Neural cell (in vitro differentiated cells): ENCODE results near the gene NELL1. TPM values are rescaled to one million over a fixed set of nuclear protein-coding genes. Genes with fewer than 3 reads are reported as not detected.

Experiments
- H2AFZ ChIP-seq: fragments of 200-600, 300-800 bp; sonication (generic), shearing (Covaris generic); 2 replicates; pipeline ENCODE4 v1.6.0; 2014; ENCODE audit warnings: low read depth, mild to moderate bottlenecking, antibody characterized with exemption, low read length, moderate library complexity
- H3F3A ChIP-seq: fragments of 200-600 bp; shearing (Covaris generic); 2 replicates; pipeline ENCODE4 v1.6.1; 2016; ENCODE audit warnings: mild to moderate bottlenecking, moderate library complexity, mixed read lengths, antibody characterized with exemption, low read length; ENCODE audit not compliant: insufficient read depth, poor library complexity, severe bottlenecking
- H3K27ac ChIP-seq: fragments of 200-600, 300-800 bp; sonication (generic), shearing (Covaris generic); 2 replicates; pipeline ENCODE4 v1.5.1; 2014; ENCODE audit warnings: mild to moderate bottlenecking, low read length, moderate library complexity
- H3K27me3 ChIP-seq: fragments of 300-800, 200-600 bp; sonication (generic), shearing (Covaris generic); 2 replicates; pipeline ENCODE4 v1.6.0; 2014; ENCODE audit warnings: mild to moderate bottlenecking, low read depth, low read length, moderate library complexity; ENCODE audit not compliant: insufficient read depth
- H3K36me3 ChIP-seq: fragments of 300-800, 200-600 bp; sonication (generic), shearing (Covaris generic); 2 replicates; pipeline ENCODE4 v1.5.1; 2014; ENCODE audit warnings: mild to moderate bottlenecking, antibody characterized with exemption, low read length, moderate library complexity; ENCODE audit not compliant: insufficient read depth
- H3K4me2 ChIP-seq: fragments of 300-800, 200-600 bp; sonication (generic), shearing (Covaris generic); 2 replicates; pipeline ENCODE4 v1.6.0; 2014; ENCODE audit warnings: mild to moderate bottlenecking, low read length
- H3K4me3 ChIP-seq: fragments of 300-800, 200-600 bp; sonication (generic), shearing (Covaris generic); 2 replicates; pipeline ENCODE4 v1.5.1; 2014; ENCODE audit warnings: mild to moderate bottlenecking, low read length, moderate library complexity
- H3K79me2 ChIP-seq: fragments of 200-600 bp; shearing (Covaris generic); replicated peaks from 2 replicates; pipeline ENCODE4 v1.6.0; 2014; ENCODE audit warnings: mild to moderate bottlenecking, low read length, moderate library complexity; ENCODE audit not compliant: insufficient read depth
- H3K9ac ChIP-seq: fragments of 300-800, 200-600 bp; sonication (generic), shearing (Covaris generic); 2 replicates; pipeline ENCODE4 v1.6.1; 2016; ENCODE audit warnings: mild to moderate bottlenecking, low read length, mixed read lengths
- H3K9me2 ChIP-seq: fragments of 200-600 bp; shearing (Covaris generic); 2 replicates; pipeline ENCODE4 v1.6.1; 2016; ENCODE audit warnings: mild to moderate bottlenecking, low read length, mixed read lengths; ENCODE audit not compliant: insufficient read depth
- H3K9me3 ChIP-seq: fragments of 200-600, 300-800 bp; sonication (generic), shearing (Covaris generic); 2 replicates; pipeline ENCODE4 v1.6.1; 2016; ENCODE audit warnings: mild to moderate bottlenecking, mixed run types, low read length, moderate library complexity, mixed read lengths
- H4K20me1 ChIP-seq: fragments of 200-600 bp; shearing (Covaris generic); 2 replicates; pipeline ENCODE4 v1.6.1; 2016; ENCODE audit warnings: mild to moderate bottlenecking, mixed run types; ENCODE audit not compliant: insufficient read depth
- EP300 ChIP-seq: fragments of 450-650 bp; conservative IDR thresholded peaks from 2 replicates; pipeline ENCODE4 v1.6.1; 2014; ENCODE audit warnings: antibody characterized with exemption, mild to moderate bottlenecking, moderate library complexity; ENCODE audit not compliant: poor library complexity, severe bottlenecking
- EZH2 ChIP-seq: fragments of 200-600, 300-800 bp; shearing (Covaris generic), sonication (generic); IDR thresholded peaks from 2 replicates; pipeline ENCODE4 v1.6.1; 2014; ENCODE audit warnings: antibody characterized with exemption, low read length, borderline replicate concordance, mild to moderate bottlenecking; ENCODE audit not compliant: insufficient read depth, poor library complexity, severe bottlenecking
- MXI1 ChIP-seq: fragments of 450-650 bp; conservative IDR thresholded peaks from 2 replicates; pipeline ENCODE4 v1.6.1; 2014; ENCODE audit warnings: antibody characterized with exemption, mild to moderate bottlenecking; ENCODE audit not compliant: poor library complexity, severe bottlenecking
- POLR2AphosphoS5 ChIP-seq: IDR thresholded peaks from 2 replicates; pipeline ENCODE4 v1.6.1; 2012
- RAD21 ChIP-seq: fragments of 450-650 bp; conservative IDR thresholded peaks from 2 replicates; pipeline ENCODE4 v1.6.1; 2014; ENCODE audit warnings: antibody characterized with exemption, mild to moderate bottlenecking, moderate library complexity
- SMC3 ChIP-seq: fragments of 450-650 bp; conservative IDR thresholded peaks from 2 replicates; pipeline ENCODE4 v1.6.1; 2014; ENCODE audit warnings: antibody characterized with exemption, mild to moderate bottlenecking, moderate library complexity; ENCODE audit not compliant: poor library complexity
- TAF1 ChIP-seq: IDR thresholded peaks from 2 replicates; pipeline ENCODE4 v1.6.1; 2012; ENCODE audit warnings: low read depth
- polyA plus RNA-seq: library from polyadenylated mRNA; depleted of rRNA; stranded (reverse); fragments of >200 nt; gene quantifications from 2 replicates; pipeline ENCODE4 v1.2.3, GENCODE V29; 2014
- TF ChIP-seq, protein P1 (sequence below): IDR thresholded peaks from 2 replicates; pipeline ENCODE4 v1.6.1; 2012; ENCODE audit warnings: borderline replicate concordance
- TF ChIP-seq, protein P2 (sequence below): fragments of 450-650 bp; IDR thresholded peaks from 2 replicates; pipeline ENCODE4 v1.5.1; 2014; ENCODE audit warnings: antibody characterized with exemption, mild to moderate bottlenecking, moderate library complexity; ENCODE audit not compliant: poor library complexity, severe bottlenecking

The NELL1 gene
- polyA plus RNA-seq, 1 donor from 2014 or later: 70.4 TPM

DNA sequence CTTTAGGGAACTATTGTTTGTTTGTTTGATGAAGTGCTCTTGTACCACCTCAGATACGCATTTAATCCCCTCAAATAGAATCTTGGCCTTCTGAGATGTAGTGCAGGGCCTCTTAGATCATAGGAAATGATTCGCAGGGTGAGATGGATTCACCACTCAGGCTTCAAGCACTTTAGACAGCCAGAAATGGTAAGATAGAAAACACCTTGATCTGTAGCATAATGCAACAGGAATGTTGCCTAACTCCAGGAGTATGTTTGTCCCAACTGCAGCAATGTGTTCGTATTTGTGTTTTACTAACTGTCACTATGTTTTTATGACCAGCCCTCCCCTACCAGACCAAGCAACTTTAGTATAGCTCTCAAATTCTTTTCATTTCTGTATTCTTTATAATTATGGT is 761.2 kb downstream of the NELL1 start:
- H3K9ac ChIP-seq: no peak overlapping the region
- H3K9me2 ChIP-seq: no peaks in the 10 kb centered on the region
- TF ChIP-seq TAF1 (no peak), POLR2AphosphoS5 (no peak), SMC3 (no peak), MXI1 (no peak), RAD21 (no peak), EZH2 (no peak)
- TF ChIP-seq, protein P1, sequence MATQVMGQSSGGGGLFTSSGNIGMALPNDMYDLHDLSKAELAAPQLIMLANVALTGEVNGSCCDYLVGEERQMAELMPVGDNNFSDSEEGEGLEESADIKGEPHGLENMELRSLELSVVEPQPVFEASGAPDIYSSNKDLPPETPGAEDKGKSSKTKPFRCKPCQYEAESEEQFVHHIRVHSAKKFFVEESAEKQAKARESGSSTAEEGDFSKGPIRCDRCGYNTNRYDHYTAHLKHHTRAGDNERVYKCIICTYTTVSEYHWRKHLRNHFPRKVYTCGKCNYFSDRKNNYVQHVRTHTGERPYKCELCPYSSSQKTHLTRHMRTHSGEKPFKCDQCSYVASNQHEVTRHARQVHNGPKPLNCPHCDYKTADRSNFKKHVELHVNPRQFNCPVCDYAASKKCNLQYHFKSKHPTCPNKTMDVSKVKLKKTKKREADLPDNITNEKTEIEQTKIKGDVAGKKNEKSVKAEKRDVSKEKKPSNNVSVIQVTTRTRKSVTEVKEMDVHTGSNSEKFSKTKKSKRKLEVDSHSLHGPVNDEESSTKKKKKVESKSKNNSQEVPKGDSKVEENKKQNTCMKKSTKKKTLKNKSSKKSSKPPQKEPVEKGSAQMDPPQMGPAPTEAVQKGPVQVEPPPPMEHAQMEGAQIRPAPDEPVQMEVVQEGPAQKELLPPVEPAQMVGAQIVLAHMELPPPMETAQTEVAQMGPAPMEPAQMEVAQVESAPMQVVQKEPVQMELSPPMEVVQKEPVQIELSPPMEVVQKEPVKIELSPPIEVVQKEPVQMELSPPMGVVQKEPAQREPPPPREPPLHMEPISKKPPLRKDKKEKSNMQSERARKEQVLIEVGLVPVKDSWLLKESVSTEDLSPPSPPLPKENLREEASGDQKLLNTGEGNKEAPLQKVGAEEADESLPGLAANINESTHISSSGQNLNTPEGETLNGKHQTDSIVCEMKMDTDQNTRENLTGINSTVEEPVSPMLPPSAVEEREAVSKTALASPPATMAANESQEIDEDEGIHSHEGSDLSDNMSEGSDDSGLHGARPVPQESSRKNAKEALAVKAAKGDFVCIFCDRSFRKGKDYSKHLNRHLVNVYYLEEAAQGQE: no peak
- H3K4me3 ChIP-seq: no peak overlapping the region
- no peak overlapping the region for H2AFZ ChIP-seq
- no peaks in the 10 kb centered on the region for H3K79me2 ChIP-seq
- H3K27ac ChIP-seq: no peak overlapping the region
- no peaks in the 10 kb centered on the region for H3K9me3 ChIP-seq
- no peaks in the 10 kb centered on the region for H3K36me3 ChIP-seq
- no peak overlapping the region for H3K4me2 ChIP-seq
- no peaks in the 10 kb centered on the region for H3F3A ChIP-seq
- H3K27me3 ChIP-seq: no peaks in the 10 kb centered on the region
- no peaks in the 10 kb centered on the region for H4K20me1 ChIP-seq

DNA sequence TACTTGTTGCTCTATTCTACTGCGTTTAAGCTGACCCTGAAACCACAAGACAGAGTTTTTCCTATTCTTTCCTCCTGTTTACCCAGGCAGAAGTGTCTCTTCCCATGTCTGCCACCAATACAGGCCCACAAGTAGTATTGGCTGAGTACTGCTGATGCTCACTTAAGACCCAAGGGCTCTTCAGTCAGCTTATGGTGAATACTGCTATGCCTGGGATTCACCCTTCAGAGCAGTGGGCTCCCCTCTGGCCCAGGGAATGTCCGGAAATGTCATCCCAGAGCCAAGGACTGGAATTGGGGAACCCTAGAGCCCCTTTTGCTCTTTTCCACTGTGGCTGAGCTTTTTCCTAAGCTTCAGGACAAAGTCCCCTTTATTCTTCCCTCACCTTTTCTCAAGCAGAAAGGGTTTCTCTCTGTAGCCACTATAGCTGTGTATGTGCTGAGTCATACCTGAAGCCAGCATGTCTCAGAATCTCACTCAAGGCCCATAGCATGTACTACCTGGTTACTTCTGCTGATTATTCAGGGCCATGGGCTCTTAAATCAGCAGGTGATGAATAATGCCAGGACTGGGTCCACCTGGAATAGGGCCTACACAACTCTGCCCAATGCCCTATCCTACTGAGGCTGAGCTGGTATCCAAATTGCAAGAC is 777.7 kb downstream of the NELL1 start:
- Histone ChIP-seq H3K36me3 (no peaks in the 10 kb centered on the region), H3F3A (no peaks in the 10 kb centered on the region), H3K27me3 (no peaks in the 10 kb centered on the region), H3K4me2 (no peak overlapping the region), H3K4me3 (no peak overlapping the region), H3K9ac (no peak overlapping the region), H2AFZ (no peak overlapping the region), H3K79me2 (no peaks in the 10 kb centered on the region), H3K9me3 (no peaks in the 10 kb centered on the region), H3K9me2 (no peaks in the 10 kb centered on the region), H4K20me1 (no peaks in the 10 kb centered on the region), H3K27ac (no peak overlapping the region)
- TF ChIP-seq, protein P1: no peak
- TF ChIP-seq EP300 (no peak), MXI1 (no peak), EZH2 (no peak), TAF1 (no peak), SMC3 (no peak), RAD21 (no peak), POLR2AphosphoS5 (no peak)
- TF ChIP-seq, protein P2, sequence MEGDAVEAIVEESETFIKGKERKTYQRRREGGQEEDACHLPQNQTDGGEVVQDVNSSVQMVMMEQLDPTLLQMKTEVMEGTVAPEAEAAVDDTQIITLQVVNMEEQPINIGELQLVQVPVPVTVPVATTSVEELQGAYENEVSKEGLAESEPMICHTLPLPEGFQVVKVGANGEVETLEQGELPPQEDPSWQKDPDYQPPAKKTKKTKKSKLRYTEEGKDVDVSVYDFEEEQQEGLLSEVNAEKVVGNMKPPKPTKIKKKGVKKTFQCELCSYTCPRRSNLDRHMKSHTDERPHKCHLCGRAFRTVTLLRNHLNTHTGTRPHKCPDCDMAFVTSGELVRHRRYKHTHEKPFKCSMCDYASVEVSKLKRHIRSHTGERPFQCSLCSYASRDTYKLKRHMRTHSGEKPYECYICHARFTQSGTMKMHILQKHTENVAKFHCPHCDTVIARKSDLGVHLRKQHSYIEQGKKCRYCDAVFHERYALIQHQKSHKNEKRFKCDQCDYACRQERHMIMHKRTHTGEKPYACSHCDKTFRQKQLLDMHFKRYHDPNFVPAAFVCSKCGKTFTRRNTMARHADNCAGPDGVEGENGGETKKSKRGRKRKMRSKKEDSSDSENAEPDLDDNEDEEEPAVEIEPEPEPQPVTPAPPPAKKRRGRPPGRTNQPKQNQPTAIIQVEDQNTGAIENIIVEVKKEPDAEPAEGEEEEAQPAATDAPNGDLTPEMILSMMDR: no peak
